ENCODE measurements around the gene F13B.
A peak's percentile ranks its signal among the peaks of the same experiment; 100 is the strongest.

F13B gene

GRCh38 chr1:197027359-197027758 is 39.7 kb downstream of the F13B start:
- DNase-seq (ENCODE audit: low read depth), result no peak
- TF ChIP-seq CTCF (conservative IDR thresholded peaks at IDR 0.05; ENCODE audit: low read length), result no peak
- H3K4me3 ChIP-seq (ENCODE audit: low read length), result no peak overlapping the region

- TF ChIP-seq CTCF (conservative IDR thresholded peaks at IDR 0.05; ENCODE audit: low read length), result no peak
- H3K4me3 ChIP-seq (ENCODE audit: low read length), result no peak overlapping the region
- peak; percentile 68 for DNase-seq (ENCODE audit: low read depth)
Measured at GRCh38 chr1:197024460-197024859, 42.6 kb downstream of the F13B start.

GRCh38 chr1:197021716-197022115 is 45.3 kb downstream of the F13B start:
- H3K4me3 ChIP-seq (ENCODE audit: low read length), result no peak overlapping the region
- TF ChIP-seq CTCF (conservative IDR thresholded peaks at IDR 0.05; ENCODE audit: low read length), result no peak
- DNase-seq (ENCODE audit: low read depth), result no peak

- no peak overlapping the region for H3K4me3 ChIP-seq (ENCODE audit: low read length)
- TF ChIP-seq CTCF (conservative IDR thresholded peaks at IDR 0.05; ENCODE audit: low read length), result no peak
- no peak for DNase-seq (ENCODE audit: low read depth)
Measured at GRCh38 chr1:197017558-197018146, 49.4 kb downstream of the F13B start.

- no peak overlapping the region for H3K4me3 ChIP-seq (ENCODE audit: low read length)
- DNase-seq (ENCODE audit: low read depth), result no peak
- no peak for TF ChIP-seq CTCF (conservative IDR thresholded peaks at IDR 0.05; ENCODE audit: low read length)
Measured at GRCh38 chr1:197016751-197017150, 50.3 kb downstream of the F13B start.

- TF ChIP-seq CTCF (conservative IDR thresholded peaks at IDR 0.05; ENCODE audit: low read length), result no peak
- no peak overlapping the region for H3K4me3 ChIP-seq (ENCODE audit: low read length)
- DNase-seq (ENCODE audit: low read depth), result no peak
Measured at GRCh38 chr1:197013234-197013633, 53.8 kb downstream of the F13B start.

GRCh38 chr1:197011614-197012013 is 55.4 kb downstream of the F13B start:
- DNase-seq (ENCODE audit: low read depth), result no peak
- no peak overlapping the region for H3K4me3 ChIP-seq (ENCODE audit: low read length)
- no peak for TF ChIP-seq CTCF (conservative IDR thresholded peaks at IDR 0.05; ENCODE audit: low read length)

All from AG10803 (cell line).